GM20000 (cell line): ENCODE data around the gene IMMP2L.

Experiments
- DNase-seq: peaks from one replicate; pipeline ENCODE4 v3.0.0; 2012; ENCODE audit warnings: low spot score
- TF ChIP-seq, protein P1 (sequence below): IDR thresholded peaks from 2 replicates; pipeline ENCODE4 v1.5.1; 2012; ENCODE audit warnings: mild to moderate bottlenecking, control low read depth; ENCODE audit errors: extremely low read depth, missing control alignments

The IMMP2L gene

DNA sequence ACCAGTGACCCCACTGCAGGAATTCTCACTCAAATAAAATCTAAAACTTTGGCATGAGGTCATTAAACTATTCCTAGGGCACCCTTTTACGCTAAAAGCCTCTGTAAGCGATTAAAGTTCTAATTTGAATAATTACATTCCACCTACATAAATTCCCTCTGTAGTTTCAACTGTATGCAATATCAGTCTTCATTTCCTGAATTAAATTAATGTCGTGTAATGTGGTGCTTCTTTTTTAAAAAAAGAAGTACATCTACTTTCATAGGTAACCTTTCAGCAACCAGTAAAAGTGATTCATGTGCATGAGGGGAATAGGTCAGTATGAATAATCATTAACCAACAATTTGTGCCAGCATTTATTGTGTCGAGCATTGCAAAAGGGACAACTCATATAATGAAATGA, 44.7 kb downstream of the IMMP2L start:
- TF ChIP-seq, protein P1, sequence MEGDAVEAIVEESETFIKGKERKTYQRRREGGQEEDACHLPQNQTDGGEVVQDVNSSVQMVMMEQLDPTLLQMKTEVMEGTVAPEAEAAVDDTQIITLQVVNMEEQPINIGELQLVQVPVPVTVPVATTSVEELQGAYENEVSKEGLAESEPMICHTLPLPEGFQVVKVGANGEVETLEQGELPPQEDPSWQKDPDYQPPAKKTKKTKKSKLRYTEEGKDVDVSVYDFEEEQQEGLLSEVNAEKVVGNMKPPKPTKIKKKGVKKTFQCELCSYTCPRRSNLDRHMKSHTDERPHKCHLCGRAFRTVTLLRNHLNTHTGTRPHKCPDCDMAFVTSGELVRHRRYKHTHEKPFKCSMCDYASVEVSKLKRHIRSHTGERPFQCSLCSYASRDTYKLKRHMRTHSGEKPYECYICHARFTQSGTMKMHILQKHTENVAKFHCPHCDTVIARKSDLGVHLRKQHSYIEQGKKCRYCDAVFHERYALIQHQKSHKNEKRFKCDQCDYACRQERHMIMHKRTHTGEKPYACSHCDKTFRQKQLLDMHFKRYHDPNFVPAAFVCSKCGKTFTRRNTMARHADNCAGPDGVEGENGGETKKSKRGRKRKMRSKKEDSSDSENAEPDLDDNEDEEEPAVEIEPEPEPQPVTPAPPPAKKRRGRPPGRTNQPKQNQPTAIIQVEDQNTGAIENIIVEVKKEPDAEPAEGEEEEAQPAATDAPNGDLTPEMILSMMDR = no peak
- DNase-seq = no peak

DNA sequence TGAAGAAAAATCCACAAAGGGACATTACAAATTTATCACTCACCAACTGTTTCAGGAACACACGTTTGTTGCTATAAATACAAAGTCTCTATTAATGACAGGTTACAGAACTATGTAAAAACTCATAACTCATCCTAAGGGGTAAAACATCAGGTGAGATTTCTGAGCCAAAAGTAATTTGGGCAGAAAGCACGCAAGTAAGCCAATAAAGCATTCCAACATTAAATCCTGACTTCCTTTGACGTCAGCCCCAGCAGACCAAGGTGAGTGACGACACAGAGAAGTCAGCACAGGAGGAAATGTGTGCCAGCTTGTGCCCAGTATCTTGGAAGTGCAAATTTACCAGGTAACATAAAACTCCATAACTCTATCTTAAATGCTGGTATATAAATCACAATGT, 45.7 kb downstream of the IMMP2L start:
- DNase-seq = no peak
- TF ChIP-seq, protein P1 = no peak

DNA sequence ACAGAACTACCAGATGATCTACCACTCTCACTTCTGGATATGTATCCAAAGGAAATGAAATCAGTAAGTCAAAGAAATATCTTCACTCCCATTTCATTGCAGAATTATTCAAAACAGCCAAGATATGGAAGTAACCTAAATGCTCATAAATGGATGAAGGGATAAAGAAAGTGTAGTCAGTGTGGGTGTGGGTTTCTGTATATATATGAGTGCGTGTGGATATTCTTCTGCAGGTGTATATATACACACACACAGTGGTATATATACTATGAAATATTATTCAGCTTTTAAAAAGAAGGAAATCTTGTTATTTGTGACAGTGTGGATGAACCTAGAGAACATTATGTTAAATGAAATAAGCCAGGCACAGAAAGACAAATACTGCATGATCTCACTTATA, 48.7 kb downstream of the IMMP2L start:
- DNase-seq = no peak
- TF ChIP-seq, protein P1 = no peak

DNA sequence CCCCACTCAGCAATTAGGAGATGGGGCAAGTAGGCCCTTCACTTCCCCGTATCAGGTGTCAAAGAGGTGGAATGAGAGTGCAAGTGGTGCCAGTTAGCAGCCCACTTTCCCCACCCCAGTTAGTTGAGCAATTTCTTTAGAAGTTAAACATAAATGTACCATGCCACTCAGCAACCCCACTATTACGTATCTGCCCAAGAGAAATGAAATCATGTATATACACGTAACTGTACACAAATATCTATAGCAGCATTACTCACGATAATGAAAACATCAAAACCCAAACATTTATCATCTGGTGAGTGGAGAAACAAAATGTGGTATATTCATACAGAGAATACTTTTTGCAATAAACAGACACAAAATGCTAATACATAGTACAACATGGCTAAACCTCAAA, 50.4 kb downstream of the IMMP2L start:
- TF ChIP-seq, protein P1 = no peak
- no peak for DNase-seq

DNA sequence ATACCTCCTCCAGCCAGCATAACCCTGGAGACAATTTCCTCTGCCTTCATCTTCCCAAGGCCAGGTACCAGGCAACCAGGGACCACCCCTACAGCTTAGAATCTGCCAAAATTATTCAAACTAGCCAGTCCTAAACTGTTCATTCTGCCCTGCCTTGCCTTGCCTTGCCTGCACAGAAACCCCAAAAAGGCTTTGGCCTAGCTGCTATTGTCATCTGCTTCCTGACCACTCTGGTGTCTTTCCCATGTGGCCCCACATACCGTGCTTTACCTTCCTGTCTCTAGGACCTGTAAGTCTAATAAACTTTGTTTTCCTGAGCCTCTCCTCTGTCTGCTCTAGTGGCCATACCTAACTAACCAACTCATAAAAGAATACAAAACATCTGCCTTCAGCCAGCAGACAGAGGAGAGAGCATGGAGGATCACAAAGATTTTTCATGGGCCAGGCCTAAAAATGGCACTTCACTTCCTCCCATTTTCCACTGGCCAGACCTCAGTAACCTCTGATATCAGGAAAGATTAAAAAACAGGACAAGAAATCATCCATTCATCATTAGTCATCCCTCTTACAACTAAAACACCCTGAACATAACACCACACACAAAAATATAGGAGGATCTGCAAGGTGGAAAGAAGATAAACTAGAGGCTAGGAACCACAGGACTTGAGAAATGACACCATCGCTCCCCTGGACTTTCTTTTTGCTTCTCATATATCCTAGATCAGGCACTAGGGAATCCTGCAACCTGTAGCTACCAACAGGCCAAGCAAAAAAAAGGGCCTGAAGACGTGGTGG, 51.5 kb downstream of the IMMP2L start:
- TF ChIP-seq, protein P1 = no peak
- no peak for DNase-seq

DNA sequence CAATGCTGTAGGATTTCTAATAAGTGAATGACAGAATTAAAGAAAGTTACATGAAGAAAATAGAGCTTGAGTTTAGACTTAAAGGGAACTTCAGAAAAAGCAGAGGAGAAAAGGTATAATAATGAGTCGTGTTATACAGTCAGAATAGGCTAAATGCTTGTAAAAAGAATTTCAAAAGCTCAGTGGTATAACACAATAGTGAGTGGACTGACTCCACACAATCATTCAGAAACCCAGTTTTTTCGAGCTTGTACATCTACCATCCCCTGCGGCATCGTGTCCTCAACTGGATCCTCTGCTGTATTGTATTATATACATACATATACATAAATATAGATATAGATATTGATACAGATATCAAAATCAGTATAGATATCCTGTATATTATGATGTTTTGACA, 52.2 kb downstream of the IMMP2L start:
- TF ChIP-seq, protein P1 = no peak

DNA sequence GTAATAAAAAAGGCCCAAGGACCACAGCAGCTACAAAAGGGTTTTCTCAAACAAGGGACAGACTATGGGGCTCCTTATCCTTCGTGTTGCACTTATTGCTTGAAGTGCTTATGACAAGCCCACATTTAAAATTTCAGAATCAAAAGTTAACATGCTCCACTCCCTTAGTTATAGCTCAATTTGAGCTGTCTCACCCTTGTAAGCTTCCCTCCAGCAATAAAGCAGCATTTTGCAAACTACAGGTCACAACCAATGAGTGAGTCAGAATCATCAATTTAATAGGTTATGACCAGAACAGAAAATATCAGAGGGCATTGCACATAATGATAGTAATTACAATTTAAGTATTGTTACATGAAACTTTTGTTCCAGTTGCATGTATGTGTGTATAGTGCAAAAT, 53.0 kb downstream of the IMMP2L start:
- TF ChIP-seq, protein P1 = no peak
- DNase-seq = no peak

More for the DNA sequence above, 52.2 kb downstream of the IMMP2L start:
- DNase-seq = no peak
